Measurements from ENCODE around the gene TNS3. TPM values are rescaled to one million over a fixed set of nuclear protein-coding genes. Genes with fewer than 3 reads are reported as not detected.

TNS3 gene
- total RNA-seq, 1 experiment from 2014 or later, result 9.5 TPM

- Mint-ChIP-seq H3K27me3 (ENCODE audit: low read depth) (peaks cover 5% of the 10 kb centered on the region), H3K4me3 (no peak overlapping the region), H3K27ac (no peak overlapping the region), H3K36me3 (ENCODE audit: insufficient read depth in 1 of 3, low read depth in 3 of 3) (peaks cover 0 to 10% (median 3%) of the 10 kb centered on the region in 3 experiments; a peak in 3 of 7 replicates), H3K4me1 (peaks cover 25 to 26% of the 10 kb centered on the region in 2 experiments), H3K9me3 (no peaks in the 10 kb centered on the region; a peak in 1 of 5 replicates)
- DNase-seq, result no peak
- Histone ChIP-seq H3K23me2 (ENCODE audit: insufficient read length, low read depth, low read length, poor library complexity, severe bottlenecking) (no peaks in the 10 kb centered on the region), H3K27ac (ENCODE audit: insufficient read length, low read depth, low read length) (no peak overlapping the region), H3K27me3 (ENCODE audit: insufficient read depth, low read length) (no peaks in the 10 kb centered on the region), H2AFZ (ENCODE audit: low read length) (no peak overlapping the region), H2BK20ac (ENCODE audit: low read depth, low read length, poor library complexity, severe bottlenecking) (no peak overlapping the region), H4K91ac (ENCODE audit: insufficient read length, low read depth, low read length) (no peak overlapping the region), H2BK15ac (ENCODE audit: low read depth, low read length) (no peak overlapping the region), H2BK5ac (ENCODE audit: insufficient read length, low read length) (no peak overlapping the region), H3K4ac (ENCODE audit: low read depth, low read length) (no peak overlapping the region), H3K9me3 (ENCODE audit: control insufficient read depth, low read depth, low read length) (no peaks in the 10 kb centered on the region), H3K18ac (ENCODE audit: insufficient read length, low read depth, low read length) (no peak overlapping the region), H3K79me1 (ENCODE audit: insufficient read depth, low read depth, low read length, poor library complexity, severe bottlenecking) (no peaks in the 10 kb centered on the region), H3K14ac (ENCODE audit: insufficient read depth, low read length) (no peak overlapping the region), H3K4me1 (ENCODE audit: insufficient read depth, low read length) (peaks cover 2% of the 10 kb centered on the region; the same call in 1 of the 2 replicates), H2BK12ac (ENCODE audit: insufficient read length, low read depth, low read length) (no peak overlapping the region), H4K5ac (ENCODE audit: insufficient read length, low read depth, low read length) (no peak overlapping the region), H3K79me2 (ENCODE audit: insufficient read depth, low read length) (no peaks in the 10 kb centered on the region), H3K9ac (ENCODE audit: extremely low read depth, insufficient read length, low read length) (no peak overlapping the region), H3T11ph (ENCODE audit: low read length) (no peak overlapping the region), H3K4me2 (ENCODE audit: insufficient read depth, insufficient read length, low read length) (no peak overlapping the region), H4K8ac (replicated peaks; ENCODE audit: insufficient read length, low read depth, low read length) (no peak overlapping the region), H4K20me1 (ENCODE audit: control insufficient read depth, insufficient read depth, insufficient read length) (no peaks in the 10 kb centered on the region), H2AK5ac (ENCODE audit: insufficient read length, low read length) (no peak overlapping the region), H3K56ac (ENCODE audit: insufficient read length, low read depth, low read length) (no peak overlapping the region), H2BK120ac (ENCODE audit: low read depth, low read length, poor library complexity, severe bottlenecking) (no peak overlapping the region), H3K23ac (ENCODE audit: insufficient read length, low read depth, low read length) (no peak overlapping the region)
- no peak for TF ChIP-seq CTCF (conservative IDR thresholded peaks at IDR 0.05)
- no CpG with 5 or more reads among the region's 4 CpGs for WGBS (ENCODE audit: extremely low coverage, insufficient read length, low lambda C conversion rate)
These were observed 258.0 kb downstream of the TNS3 start for GRCh38 chr7:47323904-47324303.
